Muscle of leg (tissue), 11 donors: ENCODE results near the gene PACS1. TPM values are rescaled to one million over a fixed set of nuclear protein-coding genes. Genes with fewer than 3 reads are reported as not detected.
A peak's percentile ranks its signal among the peaks of the same experiment; 100 is the strongest.

Experiments used
- DNase-seq: peaks from one replicate; pipeline ENCODE4 v3.0.0; 2013
- H3K27ac ChIP-seq: one replicate; pipeline ENCODE4 v1.5.1; 2013; ENCODE audit warnings: mild to moderate bottlenecking, low read length, control low read depth
- H3K27me3 ChIP-seq: one replicate; pipeline ENCODE4 v1.6.1; 2013; ENCODE audit warnings: low read length; ENCODE audit not compliant: control insufficient read depth, insufficient read depth
- H3K36me3 ChIP-seq: one replicate; pipeline ENCODE4 v1.6.1; 2013; ENCODE audit warnings: low read length; ENCODE audit not compliant: control insufficient read depth, insufficient read depth
- H3K4me1 ChIP-seq: one replicate; pipeline ENCODE4 v1.6.1; 2013; ENCODE audit warnings: low read length; ENCODE audit not compliant: control insufficient read depth, insufficient read depth
- H3K4me3 ChIP-seq: one replicate; pipeline ENCODE4 v1.5.1; 2013; ENCODE audit warnings: low read length, control low read depth
- H3K9me3 ChIP-seq: replicated peaks from 2 replicates; pipeline ENCODE4 v1.6.1; 2013; ENCODE audit warnings: low read depth, low read length; ENCODE audit not compliant: control insufficient read depth
- WGBS: methylation state at CpG from one replicate; pipeline ENCODE4 v1.1.5; 2013; ENCODE audit warnings: missing lambda C conversion rate; ENCODE audit not compliant: insufficient coverage; 5-methylcytosine and 5-hydroxymethylcytosine counted together
- polyA plus RNA-seq, 8 donors: library from polyadenylated mRNA; unstranded; fragments of 120-200 nt; gene quantifications; one replicate each; pipeline versions ENCODE4 v1.2.1 to v1.2.3, GENCODE V29; 2013; ENCODE audit warnings: inconsistent platforms in 1 of 8, low replicate concordance in 1 of 8; ENCODE audit not compliant: insufficient read length in 8 of 8, insufficient read depth in 1 of 8
- total RNA-seq: library from RNA; stranded (reverse); fragments of 120-200 nt; gene quantifications from one replicate; pipeline ENCODE4 v1.2.4, GENCODE V29; 2013

The PACS1 gene
- total and polyA plus RNA-seq, 9 donors = 13.2 to 41.3 (median 30.9) TPM

DNA sequence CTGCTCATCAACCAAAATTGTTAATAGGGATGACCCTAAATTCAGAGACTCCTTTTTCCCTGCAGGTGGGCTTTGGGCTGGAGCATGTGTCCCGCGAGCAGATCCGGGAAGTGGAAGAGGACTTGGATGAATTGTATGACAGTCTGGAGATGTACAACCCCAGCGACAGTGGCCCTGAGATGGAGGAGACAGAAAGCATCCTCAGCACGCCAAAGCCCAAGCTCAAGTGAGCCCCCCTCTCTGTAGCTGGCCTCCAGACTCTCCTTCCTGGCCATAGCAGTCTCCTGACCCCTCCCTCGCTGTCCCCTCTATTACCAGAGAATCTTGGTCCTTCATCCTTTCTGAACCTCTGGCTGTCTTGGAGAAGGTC, 150.5 kb downstream of the PACS1 start:
- Histone ChIP-seq H3K4me1 (peaks cover 4% of the 10 kb centered on the region), H3K36me3 (peaks cover 62% of the 10 kb centered on the region), H3K27ac (no peak overlapping the region), H3K27me3 (no peaks in the 10 kb centered on the region), H3K4me3 (no peak overlapping the region), H3K9me3 (no peaks in the 10 kb centered on the region)
- DNase-seq = no peak
- whole genome bisulfite sequencing = 100% methylated on average over 1 of the region's 6 CpGs

DNA sequence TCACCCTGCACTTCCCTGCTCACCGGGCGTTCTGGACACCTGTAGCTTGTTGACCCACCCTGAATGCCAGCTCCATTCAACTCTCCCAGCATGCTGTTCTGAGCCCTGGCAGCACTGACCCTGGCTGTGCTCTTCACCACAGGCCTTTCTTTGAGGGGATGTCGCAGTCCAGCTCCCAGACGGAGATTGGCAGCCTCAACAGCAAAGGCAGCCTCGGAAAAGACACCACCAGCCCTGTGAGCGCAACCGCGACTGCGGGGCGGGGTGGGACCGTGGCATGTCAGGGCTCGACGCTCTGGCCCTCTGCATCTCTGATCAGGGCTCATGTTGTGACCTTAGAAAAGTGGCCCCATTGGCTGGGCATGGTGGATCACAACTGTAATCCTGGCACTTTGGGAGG, 150.9 kb downstream of the PACS1 start:
- Histone ChIP-seq H3K36me3 (peaks cover 61% of the 10 kb centered on the region), H3K27me3 (no peaks in the 10 kb centered on the region), H3K4me1 (peaks cover 4% of the 10 kb centered on the region), H3K27ac (no peak overlapping the region), H3K9me3 (no peaks in the 10 kb centered on the region), H3K4me3 (no peak overlapping the region)
- no peak for DNase-seq
- WGBS = 92% methylated on average over 11 of the region's 13 CpGs

DNA sequence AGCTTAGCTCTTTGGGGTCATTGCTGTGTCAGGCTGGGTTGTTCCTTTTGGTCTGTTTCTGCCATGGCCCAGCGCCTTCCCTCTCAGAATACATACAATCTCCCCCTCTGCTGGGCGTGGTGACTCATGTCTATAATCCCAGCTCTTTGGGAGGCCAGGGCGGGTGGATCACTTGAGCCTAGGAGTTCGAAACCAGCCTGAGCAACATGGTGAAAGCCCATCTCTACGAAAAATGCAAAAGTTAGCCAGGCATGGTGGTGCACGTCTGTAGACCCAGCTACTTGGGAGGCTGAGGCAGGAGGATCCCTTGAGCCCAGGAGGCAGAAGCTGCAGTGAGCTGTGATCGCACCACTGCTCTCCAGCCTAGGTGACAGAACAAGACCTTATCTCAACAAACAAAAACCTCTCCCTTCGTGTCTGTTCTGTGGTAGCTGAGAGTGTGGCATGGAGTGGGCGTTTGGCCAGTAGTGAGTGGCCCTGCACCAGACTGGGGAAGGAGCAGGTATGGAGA, 151.7 kb downstream of the PACS1 start:
- DNase-seq = no peak
- Histone ChIP-seq H3K4me1 (peaks cover 4% of the 10 kb centered on the region), H3K27me3 (no peaks in the 10 kb centered on the region), H3K36me3 (peaks cover 53% of the 10 kb centered on the region), H3K9me3 (no peaks in the 10 kb centered on the region), H3K27ac (no peak overlapping the region), H3K4me3 (no peak overlapping the region)
- WGBS = 77% methylated on average over 7 of the region's 9 CpGs

- DNase-seq = peak; percentile 94
- Histone ChIP-seq H3K4me3 (no peak overlapping the region), H3K9me3 (no peaks in the 10 kb centered on the region), H3K27ac (no peak overlapping the region), H3K36me3 (peaks cover 47% of the 10 kb centered on the region), H3K27me3 (no peaks in the 10 kb centered on the region), H3K4me1 (peaks cover 4% of the 10 kb centered on the region)
- WGBS = 23% methylated on average over 15 of the region's 21 CpGs
Observed at GRCh38 chr11:66222358-66223149, 152.5 kb downstream of the PACS1 start.

- H3K27ac ChIP-seq = no peak overlapping the region
- 91% methylated on average over 6 of the region's 10 CpGs for WGBS
- no peaks in the 10 kb centered on the region for H3K9me3 ChIP-seq
- H3K4me1 ChIP-seq = peaks cover 4% of the 10 kb centered on the region
- no peak overlapping the region for H3K4me3 ChIP-seq
- no peaks in the 10 kb centered on the region for H3K27me3 ChIP-seq
- no peak for DNase-seq
- H3K36me3 ChIP-seq = peaks cover 43% of the 10 kb centered on the region
Observed at GRCh38 chr11:66224226-66224855, 154.3 kb downstream of the PACS1 start.

DNA sequence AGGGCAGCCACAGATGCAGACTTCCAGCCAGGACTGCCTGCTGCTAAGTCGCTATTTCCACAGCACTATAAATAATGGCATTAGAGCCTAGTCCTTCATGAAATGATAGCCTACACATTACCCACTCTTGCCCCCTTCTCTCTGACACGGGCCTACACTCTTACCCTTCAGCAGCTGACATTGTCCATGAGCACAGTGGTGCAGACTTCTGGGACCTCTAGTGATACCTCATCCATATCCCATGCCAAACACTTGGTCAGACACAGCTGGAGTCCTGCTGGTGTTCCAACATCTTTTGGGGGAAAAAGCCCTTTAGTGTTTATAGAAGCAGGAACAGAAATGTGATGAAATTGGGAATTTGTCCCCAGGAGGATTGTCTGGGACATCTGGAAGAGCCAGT, 155.0 kb downstream of the PACS1 start:
- Histone ChIP-seq H3K27ac (no peak overlapping the region), H3K4me1 (peaks cover 4% of the 10 kb centered on the region), H3K36me3 (peaks cover 37% of the 10 kb centered on the region), H3K9me3 (no peaks in the 10 kb centered on the region), H3K27me3 (no peaks in the 10 kb centered on the region), H3K4me3 (no peak overlapping the region)
- DNase-seq = peak; percentile 38
- 36% methylated on average over 2 of the region's 2 CpGs for WGBS

DNA sequence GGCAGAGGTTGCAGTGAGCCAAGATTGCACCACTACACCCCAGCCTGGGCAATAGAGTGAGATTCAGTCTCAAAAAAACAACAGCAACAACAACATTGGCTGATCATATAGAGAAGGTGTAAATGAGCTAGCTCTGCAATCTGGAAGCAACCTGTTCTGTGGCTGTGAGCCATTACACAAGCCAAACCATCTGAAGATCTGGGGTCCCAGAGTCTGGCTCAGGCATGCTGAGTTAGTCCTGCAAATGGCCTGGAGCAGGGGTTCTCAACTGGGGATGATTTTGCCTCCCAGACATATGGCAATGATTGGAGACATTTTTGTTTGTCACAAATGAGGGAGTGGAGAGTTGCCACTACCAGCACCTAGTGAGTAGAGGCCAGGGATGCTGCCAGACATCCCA, 156.0 kb downstream of the PACS1 start:
- H3K27me3 ChIP-seq = no peaks in the 10 kb centered on the region
- no peak overlapping the region for H3K27ac ChIP-seq
- H3K4me1 ChIP-seq = peaks cover 4% of the 10 kb centered on the region
- H3K9me3 ChIP-seq = no peaks in the 10 kb centered on the region
- no peak for DNase-seq
- H3K4me3 ChIP-seq = no peak overlapping the region
- H3K36me3 ChIP-seq = peaks cover 43% of the 10 kb centered on the region

DNA sequence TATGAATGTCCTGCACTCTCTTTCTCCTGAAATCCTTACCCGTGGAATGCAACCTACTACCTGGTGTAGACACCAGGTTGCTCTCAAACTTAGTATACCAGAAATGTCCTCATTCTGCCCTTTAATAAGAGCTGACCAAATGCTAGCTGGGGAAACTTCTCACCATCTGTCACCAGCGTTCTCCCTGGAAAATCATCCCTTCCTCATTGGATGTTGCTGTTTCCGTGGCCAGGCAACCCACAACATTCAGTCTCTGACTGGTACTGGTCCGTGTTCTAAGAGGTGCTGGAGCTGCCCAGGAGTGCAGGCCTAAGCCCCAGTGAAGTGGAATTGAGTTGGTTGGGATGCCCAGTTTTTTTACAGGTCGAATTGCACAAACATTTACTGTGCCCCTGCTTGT, 157.6 kb downstream of the PACS1 start:
- 80% methylated on average over 4 of the region's 5 CpGs for WGBS
- no peak overlapping the region for H3K27ac ChIP-seq
- no peaks in the 10 kb centered on the region for H3K9me3 ChIP-seq
- H3K27me3 ChIP-seq = no peaks in the 10 kb centered on the region
- peaks cover 4% of the 10 kb centered on the region for H3K4me1 ChIP-seq
- no peak overlapping the region for H3K4me3 ChIP-seq
- peaks cover 52% of the 10 kb centered on the region for H3K36me3 ChIP-seq
- DNase-seq = no peak

DNA sequence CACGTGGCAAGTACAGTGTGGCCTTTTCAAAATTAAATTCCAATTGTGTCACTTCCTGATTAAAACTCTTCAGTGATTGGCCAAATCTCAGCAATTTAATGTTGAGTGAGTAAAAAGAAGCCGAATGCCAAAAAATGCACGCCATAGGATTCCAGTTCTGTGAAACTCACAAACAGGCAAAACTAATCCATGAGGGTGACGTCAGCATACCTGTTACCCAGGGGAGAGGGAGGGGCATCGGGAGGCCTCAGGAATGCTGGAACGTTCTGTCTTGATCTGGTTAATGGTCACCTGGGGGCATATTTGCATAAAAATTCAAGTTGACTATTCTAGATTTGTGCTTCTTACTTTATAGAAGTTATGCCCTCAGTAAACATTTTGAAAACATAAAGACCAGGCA, 158.4 kb downstream of the PACS1 start:
- H3K27me3 ChIP-seq = no peaks in the 10 kb centered on the region
- no peak for DNase-seq
- no peaks in the 10 kb centered on the region for H3K9me3 ChIP-seq
- peaks cover 60% of the 10 kb centered on the region for H3K36me3 ChIP-seq
- no peak overlapping the region for H3K27ac ChIP-seq
- H3K4me3 ChIP-seq = no peak overlapping the region
- 60% methylated on average over 3 of the region's 6 CpGs for WGBS
- no peaks in the 10 kb centered on the region for H3K4me1 ChIP-seq

DNA sequence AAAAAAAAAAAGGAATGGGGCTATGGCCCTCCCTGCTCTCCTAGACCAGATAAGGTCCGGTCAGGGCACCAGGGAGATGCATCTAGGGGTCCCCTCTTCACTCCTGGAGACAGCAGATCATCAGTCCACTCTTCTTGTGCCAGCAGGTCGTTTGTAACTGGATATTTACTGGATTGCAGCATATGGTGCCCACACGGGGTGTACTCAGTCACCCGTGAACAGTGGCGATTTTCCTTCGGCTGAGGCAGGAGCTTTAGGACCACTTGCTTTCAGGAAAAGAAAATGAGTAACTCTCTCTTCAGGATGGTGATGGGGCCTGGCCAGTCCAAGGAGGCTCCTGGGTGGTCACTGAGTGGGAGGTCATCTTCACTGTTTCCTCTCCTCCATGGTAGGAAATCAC, 160.1 kb downstream of the PACS1 start:
- Histone ChIP-seq H3K4me3 (no peak overlapping the region), H3K9me3 (no peaks in the 10 kb centered on the region), H3K4me1 (no peaks in the 10 kb centered on the region), H3K36me3 (peaks cover 64% of the 10 kb centered on the region), H3K27me3 (no peaks in the 10 kb centered on the region), H3K27ac (no peak overlapping the region)
- DNase-seq = no peak
- 73% methylated on average over 6 of the region's 6 CpGs for WGBS
